Stimulated activated CD8-positive, alpha-beta memory T cell treated with anti-CD3 and anti-CD28 coated beads, Interleukin-2, amount 100 ng/mL, for 48 hours (primary cell): ENCODE data around the gene SSUH2.
"Not testable (repeated sequence)": the region's sequence is repeated elsewhere in the genome, so short reads cannot be mapped to it uniquely, and the experiment has no call there.

Experiments
- DNase-seq, 2 donors: peaks; one replicate each; pipeline ENCODE4 v3.0.0-alpha.2; 2020; ENCODE audit warnings: low read depth in 2 of 2

Gene SSUH2

GRCh38 chr3:8644748-8645390 is at the start of gene SSUH2:
Gene SSUH2 (minus strand): TSS chr3:8644798. CDS start chr3:8644758, 40 bp downstream.
- no peak for DNase-seq

- not testable (repeated sequence) for DNase-seq
Observed at GRCh38 chr3:8691295-8691694, 46.7 kb upstream of the SSUH2 start.

- DNase-seq = not testable (repeated sequence)
Observed at GRCh38 chr3:8684992-8685391, 40.4 kb upstream of the SSUH2 start.

GRCh38 chr3:8682850-8683574 is 38.4 kb upstream of the SSUH2 start:
- DNase-seq = not testable (repeated sequence)

GRCh38 chr3:8681881-8682538 is 37.4 kb upstream of the SSUH2 start:
- DNase-seq = not testable (repeated sequence)

GRCh38 chr3:8681349-8681748 is 36.8 kb upstream of the SSUH2 start:
- no peak for DNase-seq

GRCh38 chr3:8679817-8680553 is 35.4 kb upstream of the SSUH2 start:
- DNase-seq = not testable (repeated sequence)

GRCh38 chr3:8678751-8679150 is 34.2 kb upstream of the SSUH2 start:
- no peak for DNase-seq

- DNase-seq = not testable (repeated sequence)
Observed at GRCh38 chr3:8677258-8677657, 32.7 kb upstream of the SSUH2 start.

- DNase-seq = not testable (repeated sequence)
Observed at GRCh38 chr3:8675591-8675990, 31.0 kb upstream of the SSUH2 start.

- no peak for DNase-seq
Observed at GRCh38 chr3:8673083-8673737, 28.6 kb upstream of the SSUH2 start.

GRCh38 chr3:8669019-8669418 is 24.4 kb upstream of the SSUH2 start:
- no peak for DNase-seq

GRCh38 chr3:8668216-8668615 is 23.6 kb upstream of the SSUH2 start:
- DNase-seq = no peak

GRCh38 chr3:8667463-8668091 is 23.0 kb upstream of the SSUH2 start:
- no peak for DNase-seq

- no peak for DNase-seq
Observed at GRCh38 chr3:8665407-8665896, 20.9 kb upstream of the SSUH2 start.

- DNase-seq = peak; percentile 4 to 42
Observed at GRCh38 chr3:8663177-8664061, 18.8 kb upstream of the SSUH2 start.

GRCh38 chr3:8662594-8662993 is 18.0 kb upstream of the SSUH2 start:
- no peak for DNase-seq

- no peak for DNase-seq
Observed at GRCh38 chr3:8660175-8661118, 15.8 kb upstream of the SSUH2 start.

- no peak for DNase-seq
Observed at GRCh38 chr3:8659242-8659641, 14.6 kb upstream of the SSUH2 start.
